AG09319 (cell line): ENCODE measurements around the gene PCDH9.

Experiments used
- DNase-seq: peaks from one replicate; pipeline ENCODE4 v3.0.0-alpha.2; 2010; ENCODE audit warnings: low read depth; ENCODE audit errors: extremely low read depth
- TF ChIP-seq, protein P1 (sequence below): IDR thresholded peaks from 2 replicates; pipeline ENCODE4 v1.5.1; 2011; ENCODE audit warnings: low read depth, mild to moderate bottlenecking, inconsistent platforms, low read length, moderate library complexity

Gene PCDH9

GRCh38 chr13:66689037-66689619 lies 541.0 kb downstream of the PCDH9 start:
- no peak for DNase-seq

GRCh38 chr13:66681403-66681802 lies 548.7 kb downstream of the PCDH9 start:
- TF ChIP-seq, protein P1, sequence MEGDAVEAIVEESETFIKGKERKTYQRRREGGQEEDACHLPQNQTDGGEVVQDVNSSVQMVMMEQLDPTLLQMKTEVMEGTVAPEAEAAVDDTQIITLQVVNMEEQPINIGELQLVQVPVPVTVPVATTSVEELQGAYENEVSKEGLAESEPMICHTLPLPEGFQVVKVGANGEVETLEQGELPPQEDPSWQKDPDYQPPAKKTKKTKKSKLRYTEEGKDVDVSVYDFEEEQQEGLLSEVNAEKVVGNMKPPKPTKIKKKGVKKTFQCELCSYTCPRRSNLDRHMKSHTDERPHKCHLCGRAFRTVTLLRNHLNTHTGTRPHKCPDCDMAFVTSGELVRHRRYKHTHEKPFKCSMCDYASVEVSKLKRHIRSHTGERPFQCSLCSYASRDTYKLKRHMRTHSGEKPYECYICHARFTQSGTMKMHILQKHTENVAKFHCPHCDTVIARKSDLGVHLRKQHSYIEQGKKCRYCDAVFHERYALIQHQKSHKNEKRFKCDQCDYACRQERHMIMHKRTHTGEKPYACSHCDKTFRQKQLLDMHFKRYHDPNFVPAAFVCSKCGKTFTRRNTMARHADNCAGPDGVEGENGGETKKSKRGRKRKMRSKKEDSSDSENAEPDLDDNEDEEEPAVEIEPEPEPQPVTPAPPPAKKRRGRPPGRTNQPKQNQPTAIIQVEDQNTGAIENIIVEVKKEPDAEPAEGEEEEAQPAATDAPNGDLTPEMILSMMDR = no peak
- DNase-seq = no peak

More at GRCh38 chr13:66689037-66689619, 541.0 kb downstream of the PCDH9 start:
- TF ChIP-seq, protein P1 = peak; percentile 18

DNA sequence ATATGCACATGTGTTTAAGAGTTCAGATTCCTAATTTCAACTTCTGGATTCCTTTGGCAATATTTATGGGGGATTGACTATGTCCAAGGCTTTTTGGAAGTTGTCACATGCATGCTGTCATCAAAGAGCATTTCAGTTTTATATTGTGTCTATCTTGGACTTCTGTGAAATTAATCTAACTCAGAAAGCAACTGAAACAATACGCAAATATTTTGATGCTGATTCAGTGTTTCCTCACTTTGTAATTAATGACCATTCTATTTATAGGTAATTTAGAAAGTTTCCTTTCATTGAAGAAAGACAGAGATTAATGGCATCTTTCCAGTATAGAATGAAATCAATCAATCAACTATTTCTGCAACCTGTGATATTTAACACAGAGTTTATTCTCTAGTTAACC lies 550.1 kb downstream of the PCDH9 start:
- TF ChIP-seq, protein P1 = no peak
- DNase-seq = no peak

DNA sequence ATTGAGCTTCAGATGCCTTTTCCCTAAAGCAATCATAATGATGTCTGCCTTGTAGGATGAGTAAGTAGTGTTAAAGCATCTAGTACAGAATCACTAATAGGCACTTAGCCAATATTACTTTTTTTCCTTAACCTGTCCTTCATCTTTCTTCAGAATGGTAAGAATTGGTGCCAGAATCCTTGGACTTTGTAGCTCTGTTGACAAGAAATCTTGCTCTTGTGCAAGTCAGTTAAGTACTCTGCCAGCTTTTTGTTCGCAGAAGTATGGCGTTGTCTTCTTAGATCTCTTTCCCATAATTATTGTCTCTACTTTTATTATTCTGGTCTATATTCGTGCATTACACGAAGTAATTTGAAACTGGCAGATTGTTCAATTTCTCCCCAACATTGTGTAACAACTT lies 554.5 kb downstream of the PCDH9 start:
- TF ChIP-seq, protein P1 = no peak
- no peak for DNase-seq

- TF ChIP-seq, protein P1 = no peak
- DNase-seq = no peak
Measured at GRCh38 chr13:66673401-66673800, 556.7 kb downstream of the PCDH9 start.

DNA sequence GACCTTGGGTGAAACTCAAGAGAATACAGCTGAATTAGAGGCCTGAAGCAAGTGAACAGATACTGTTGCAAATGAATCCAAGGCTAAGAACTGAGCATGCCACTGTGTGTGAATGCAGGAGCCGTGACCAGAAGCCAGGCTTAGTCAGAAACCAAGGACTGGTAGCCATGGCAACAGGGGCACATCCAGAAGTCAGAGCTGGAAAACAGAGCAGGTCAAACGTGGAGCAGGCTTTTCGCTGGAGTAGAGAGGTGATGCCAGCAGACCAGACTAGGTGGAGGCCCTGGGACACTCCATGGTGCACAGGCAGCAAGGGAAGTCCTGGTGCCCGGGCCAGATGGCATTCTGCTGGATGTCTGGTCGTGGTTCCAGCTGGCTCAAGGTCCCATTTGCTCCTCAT lies 564.1 kb downstream of the PCDH9 start:
- DNase-seq = peak; percentile 76
- TF ChIP-seq, protein P1 = no peak

DNA sequence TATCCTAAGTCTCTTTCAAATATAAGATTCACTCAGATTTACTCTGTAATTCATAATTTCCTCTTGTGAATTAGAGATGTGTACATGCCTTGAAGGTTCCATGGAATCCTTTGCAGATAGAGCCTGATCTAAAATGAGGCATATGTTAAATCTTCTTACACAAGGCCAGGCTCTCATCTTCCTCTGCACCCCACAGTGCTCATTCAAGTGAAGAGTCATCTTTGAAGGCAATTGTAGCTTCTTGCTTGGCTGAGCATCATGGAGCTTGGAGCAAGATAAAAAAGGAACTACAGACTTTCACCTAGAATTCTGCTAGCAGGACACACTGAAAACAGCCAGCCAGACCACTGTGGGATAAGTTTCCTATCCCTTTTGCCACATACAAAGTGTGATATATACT lies 566.4 kb downstream of the PCDH9 start:
- DNase-seq = no peak
- TF ChIP-seq, protein P1 = no peak
